Memory B cell (primary cell): ENCODE data around the gene RALGPS2.

Experiments
- ATAC-seq: fragments of 150-1000 bp; cut with Tn5 transposase; 2 replicates; pipeline ENCODE4 v1.10.0; 2021; ENCODE audit warnings: low read depth, mild to moderate bottlenecking, moderate library complexity
- DNase-seq, 2 donors: peaks; one replicate each; pipeline ENCODE4 v3.0.0; 2022; ENCODE audit warnings: low spot score in 2 of 2
- H3K27ac Mint-ChIP-seq: one replicate; pipeline ENCODE4 v1.8.0; 2022; ENCODE audit warnings: mild to moderate bottlenecking, moderate library complexity, mixed read lengths
- H3K27me3 Mint-ChIP-seq: one replicate; pipeline ENCODE4 v1.8.0; 2022; ENCODE audit warnings: mixed read lengths
- H3K36me3 Mint-ChIP-seq: one replicate; pipeline ENCODE4 v1.8.0; 2022; ENCODE audit warnings: mild to moderate bottlenecking, mixed read lengths
- H3K4me1 Mint-ChIP-seq: one replicate; pipeline ENCODE4 v1.8.0; 2022; ENCODE audit warnings: mixed read lengths
- H3K4me3 Mint-ChIP-seq: one replicate; pipeline ENCODE4 v1.8.0; 2022; ENCODE audit warnings: mild to moderate bottlenecking, moderate library complexity, mixed read lengths
- H3K9me3 Mint-ChIP-seq: one replicate; pipeline ENCODE4 v1.8.0; 2022; ENCODE audit warnings: mixed read lengths

RALGPS2 gene

GRCh38 chr1:178959543-178960460, 234.8 kb downstream of the RALGPS2 start:
- Mint-ChIP-seq H3K27me3 (peaks cover 3% of the 10 kb centered on the region), H3K9me3 (no peaks in the 10 kb centered on the region), H3K4me3 (no peak overlapping the region), H3K27ac (no peak overlapping the region), H3K36me3 (peaks cover 2% of the 10 kb centered on the region), H3K4me1 (no peaks in the 10 kb centered on the region)
- DNase-seq = no peak
- ATAC-seq = no peak

- Mint-ChIP-seq H3K4me3 (no peak overlapping the region), H3K36me3 (peaks cover 2% of the 10 kb centered on the region), H3K9me3 (peaks cover 1% of the 10 kb centered on the region), H3K27me3 (peaks cover 3% of the 10 kb centered on the region), H3K27ac (no peak overlapping the region), H3K4me1 (no peaks in the 10 kb centered on the region)
- ATAC-seq (no peak), DNase-seq (no peak)
Observed at GRCh38 chr1:178960482-178961240, 235.6 kb downstream of the RALGPS2 start.

DNA sequence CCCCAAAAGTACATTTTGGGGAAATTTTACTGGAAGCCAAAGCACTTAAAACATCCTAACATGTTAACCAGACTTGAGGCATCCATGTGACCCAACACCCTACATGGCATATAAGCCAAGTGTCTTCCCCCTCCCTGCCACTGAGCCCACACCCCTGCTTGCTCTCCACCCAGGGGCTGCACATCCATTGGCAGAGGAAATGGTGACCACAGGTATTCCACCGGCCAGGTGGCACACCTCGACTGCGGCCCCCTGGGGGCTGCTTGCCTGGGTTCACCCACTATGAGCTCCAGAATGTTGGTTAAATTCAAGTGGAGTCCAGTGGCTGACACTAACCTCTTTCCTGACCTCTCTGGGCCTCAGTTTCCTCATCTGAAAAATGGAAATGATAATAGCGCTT, 236.3 kb downstream of the RALGPS2 start:
- no peak overlapping the region for H3K4me3 Mint-ChIP-seq
- no peaks in the 10 kb centered on the region for H3K27me3 Mint-ChIP-seq

GRCh38 chr1:178961868-178962267, 236.8 kb downstream of the RALGPS2 start:
- Mint-ChIP-seq H3K36me3 (peaks cover 2% of the 10 kb centered on the region), H3K4me3 (no peak overlapping the region), H3K27ac (no peak overlapping the region), H3K4me1 (peaks cover 3% of the 10 kb centered on the region), H3K27me3 (no peaks in the 10 kb centered on the region), H3K9me3 (peaks cover 1% of the 10 kb centered on the region)
- DNase-seq (no peak), ATAC-seq (no peak)

More for the DNA sequence above, 236.3 kb downstream of the RALGPS2 start:
- no peak for ATAC-seq
- DNase-seq = no peak
- Mint-ChIP-seq H3K4me1 (peaks cover 3% of the 10 kb centered on the region), H3K9me3 (peaks cover 1% of the 10 kb centered on the region), H3K27ac (no peak overlapping the region), H3K36me3 (peaks cover 2% of the 10 kb centered on the region)

GRCh38 chr1:178962853-178963711, 238.0 kb downstream of the RALGPS2 start:
- H3K27ac Mint-ChIP-seq = no peak overlapping the region
- peaks cover 2% of the 10 kb centered on the region for H3K36me3 Mint-ChIP-seq
- ATAC-seq = no peak
- H3K4me3 Mint-ChIP-seq = no peak overlapping the region
- no peak for DNase-seq
- H3K9me3 Mint-ChIP-seq = peaks cover 1% of the 10 kb centered on the region
- peaks cover 3% of the 10 kb centered on the region for H3K4me1 Mint-ChIP-seq
- no peaks in the 10 kb centered on the region for H3K27me3 Mint-ChIP-seq

DNA sequence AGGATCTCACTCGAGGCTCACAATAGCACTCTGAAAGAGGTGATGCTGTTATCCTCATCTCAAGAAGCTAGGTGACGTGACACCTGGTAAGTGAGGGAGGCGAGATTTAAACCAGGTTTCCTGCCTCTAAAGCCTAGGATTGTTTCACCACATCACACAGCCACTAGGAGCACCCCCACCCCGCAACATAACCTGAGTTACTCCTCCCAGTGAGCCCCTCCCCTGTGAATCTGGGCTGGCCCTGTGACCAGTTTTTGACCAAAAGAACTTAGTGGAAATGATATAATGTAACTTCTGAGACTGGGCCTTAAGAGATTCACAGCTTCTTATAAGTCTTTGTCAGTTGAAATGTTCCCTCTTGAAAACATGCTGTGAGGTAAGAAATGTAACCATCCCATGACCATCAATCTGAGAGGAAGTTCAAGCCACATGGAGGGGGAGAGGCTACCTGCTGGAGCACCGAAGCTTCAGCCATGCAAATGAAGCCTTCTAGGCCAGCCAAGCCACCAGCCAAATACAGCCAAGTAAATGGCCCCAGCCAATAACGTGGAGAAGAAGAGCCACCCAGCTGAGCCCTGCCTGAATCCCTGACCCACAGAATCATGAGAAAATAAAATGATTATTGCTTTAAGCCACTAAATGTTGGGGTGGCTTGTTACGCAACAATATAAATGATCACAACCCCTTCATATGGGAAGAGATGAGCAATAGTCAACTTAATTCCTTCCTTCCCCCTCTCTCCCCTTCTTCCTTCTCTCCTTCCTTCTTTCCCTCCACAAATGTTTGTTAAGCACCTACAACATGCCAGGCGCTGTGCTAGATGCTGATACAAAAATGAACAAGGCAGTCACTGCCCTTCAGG, 239.7 kb downstream of the RALGPS2 start:
- no peak for ATAC-seq

DNA sequence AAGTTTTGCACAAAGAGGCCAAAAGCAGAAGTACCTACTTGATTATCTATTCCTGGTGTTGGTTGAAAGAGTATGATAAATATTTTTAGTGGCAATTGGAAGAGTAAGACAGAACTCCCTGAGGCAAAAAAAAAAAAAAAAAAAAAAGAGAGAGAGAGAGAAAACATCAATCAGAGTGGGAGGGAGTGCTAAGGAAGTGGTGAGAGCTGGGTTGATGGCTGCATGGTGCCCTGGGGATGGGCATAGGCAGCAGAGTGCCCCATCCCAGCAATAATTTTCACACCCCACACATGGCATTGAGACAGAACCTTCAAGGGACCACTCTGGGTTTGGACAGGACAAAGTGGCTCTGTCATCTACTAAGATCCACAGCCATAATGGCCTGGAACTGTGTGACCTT, 241.3 kb downstream of the RALGPS2 start:
- Mint-ChIP-seq H3K27me3 (peaks cover 3% of the 10 kb centered on the region), H3K4me1 (peaks cover 3% of the 10 kb centered on the region), H3K9me3 (peaks cover 1% of the 10 kb centered on the region), H3K27ac (no peak overlapping the region), H3K36me3 (peaks cover 2% of the 10 kb centered on the region), H3K4me3 (no peak overlapping the region)
- ATAC-seq (no peak), DNase-seq (no peak)

More for the DNA sequence above, 239.7 kb downstream of the RALGPS2 start:
- Mint-ChIP-seq H3K27ac (no peak overlapping the region), H3K36me3 (peaks cover 2% of the 10 kb centered on the region), H3K27me3 (peaks cover 3% of the 10 kb centered on the region), H3K4me1 (peaks cover 3% of the 10 kb centered on the region), H3K9me3 (peaks cover 1% of the 10 kb centered on the region), H3K4me3 (no peak overlapping the region)
- no peak for DNase-seq

- DNase-seq (no peak), ATAC-seq (no peak)
- H3K27me3 Mint-ChIP-seq = peaks cover 5% of the 10 kb centered on the region
- peaks cover 1% of the 10 kb centered on the region for H3K9me3 Mint-ChIP-seq
- no peaks in the 10 kb centered on the region for H3K36me3 Mint-ChIP-seq
- peaks cover 10% of the 10 kb centered on the region for H3K4me1 Mint-ChIP-seq
- no peak overlapping the region for H3K27ac Mint-ChIP-seq
- H3K4me3 Mint-ChIP-seq = no peak overlapping the region
Observed at GRCh38 chr1:178969226-178969987, 244.4 kb downstream of the RALGPS2 start.

GRCh38 chr1:178970184-178970583, 245.1 kb downstream of the RALGPS2 start:
- ATAC-seq (no peak), DNase-seq (no peak)
- peaks cover 5% of the 10 kb centered on the region for H3K27me3 Mint-ChIP-seq
- no peaks in the 10 kb centered on the region for H3K36me3 Mint-ChIP-seq
- H3K4me3 Mint-ChIP-seq = no peak overlapping the region
- no peaks in the 10 kb centered on the region for H3K9me3 Mint-ChIP-seq
- peaks cover 10% of the 10 kb centered on the region for H3K4me1 Mint-ChIP-seq
- no peak overlapping the region for H3K27ac Mint-ChIP-seq
